Skin of body (tissue), 1 donor: ENCODE results near the gene YWHAG. TPM values are rescaled to one million over a fixed set of nuclear protein-coding genes. Genes with fewer than 3 reads are reported as not detected.

Experiments used
- total RNA-seq: library from RNA; depleted of rRNA; stranded (reverse); fragments of >200 nt; gene quantifications from one replicate; pipeline ENCODE4 v1.2.3, GENCODE V29; 2014

Gene YWHAG
- total RNA-seq, 1 donor from 2014 or later, result 67.5 TPM

Other genes with a start within 250 kb of the YWHAG start
- 0.99 TPM for gene SRRM3, start 157.1 kb downstream of the YWHAG start, total RNA-seq
- gene HSPB1, start 56.3 kb downstream of the YWHAG start, total RNA-seq, result 95.8 TPM
- 0.89 TPM for gene SSC4D, start 50.7 kb upstream of the YWHAG start, total RNA-seq
- 0.79 TPM for gene ZP3, start 66.0 kb upstream of the YWHAG start, total RNA-seq
- gene DTX2, start 102.7 kb upstream of the YWHAG start, total RNA-seq, result 10.3 TPM
- 1.7 TPM for gene UPK3B, start 151.6 kb upstream of the YWHAG start, total RNA-seq
- 0.10 TPM for gene SPDYE16, start 184.3 kb upstream of the YWHAG start, total RNA-seq